Anterior cingulate cortex (tissue), 58 donors: Measurements from ENCODE around the gene RENBP.

Experiments used
- DNase-seq, 58 donors: peaks; one replicate each; lab custom pipeline; 2025; lab: John Stamatoyannopoulos, UW

RENBP gene

DNA sequence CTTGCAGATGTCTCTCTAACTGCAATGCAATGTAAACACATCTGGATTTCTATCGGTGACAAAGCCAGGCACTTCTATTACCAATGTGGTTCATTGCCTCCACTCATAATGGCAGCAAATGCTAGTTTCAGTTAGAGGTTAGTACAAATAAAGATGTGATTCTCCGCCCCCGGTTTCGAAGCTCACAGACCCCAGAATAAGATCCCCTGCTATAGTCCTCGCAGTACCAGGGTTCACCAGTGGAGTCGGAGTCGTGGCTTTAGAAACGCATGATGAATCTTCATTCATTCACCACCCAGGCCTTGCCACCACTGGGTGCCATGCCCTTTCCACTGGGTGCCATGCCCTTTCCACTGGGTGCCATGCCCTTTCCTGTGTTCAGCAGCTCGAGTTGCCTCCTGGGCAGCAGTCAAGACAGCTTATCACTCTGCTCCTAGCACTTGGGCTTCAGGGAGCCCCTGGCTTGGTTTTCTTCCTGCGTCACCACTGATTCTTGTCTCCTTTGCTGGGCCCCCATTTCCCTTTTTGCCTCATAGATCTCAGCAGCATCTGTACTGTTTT lies 6.1 kb downstream of the RENBP start:
- no peak for DNase-seq

DNA sequence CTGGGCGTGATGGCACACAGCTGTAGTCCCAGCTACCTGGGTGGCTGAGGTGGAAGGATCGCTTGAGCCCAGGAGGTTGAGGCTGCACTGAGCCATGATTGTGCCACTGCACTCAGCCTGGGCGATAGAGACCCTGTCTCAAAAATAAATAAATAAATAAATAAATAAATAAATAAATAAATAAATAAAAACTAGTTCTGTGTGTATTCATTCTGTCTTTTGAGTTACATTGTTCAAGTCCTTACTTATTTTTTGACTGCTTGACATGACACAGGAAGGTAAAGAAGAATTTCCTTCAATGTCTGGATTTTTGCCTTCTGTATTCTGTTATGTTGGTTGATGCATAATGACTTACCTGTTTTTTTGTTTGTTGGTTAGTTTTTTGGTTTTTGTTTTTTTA lies 7.4 kb downstream of the RENBP start:
- no peak for DNase-seq

- DNase-seq = no peak
Measured at GRCh38 chrX:153935326-153935851, 9.1 kb downstream of the RENBP start.

GRCh38 chrX:153934762-153935325 lies 9.6 kb downstream of the RENBP start, which contains the start of gene NAA10:
TSS of gene NAA10 (minus strand) at chrX:153935037. CDS start at chrX:153934904, 133 bp downstream.
- DNase-seq = peak in 50 of 58 donors; percentile 1 to 78 (median 50)

GRCh38 chrX:153934148-153934761 lies 10.2 kb downstream of the RENBP start:
- no peak for DNase-seq

DNA sequence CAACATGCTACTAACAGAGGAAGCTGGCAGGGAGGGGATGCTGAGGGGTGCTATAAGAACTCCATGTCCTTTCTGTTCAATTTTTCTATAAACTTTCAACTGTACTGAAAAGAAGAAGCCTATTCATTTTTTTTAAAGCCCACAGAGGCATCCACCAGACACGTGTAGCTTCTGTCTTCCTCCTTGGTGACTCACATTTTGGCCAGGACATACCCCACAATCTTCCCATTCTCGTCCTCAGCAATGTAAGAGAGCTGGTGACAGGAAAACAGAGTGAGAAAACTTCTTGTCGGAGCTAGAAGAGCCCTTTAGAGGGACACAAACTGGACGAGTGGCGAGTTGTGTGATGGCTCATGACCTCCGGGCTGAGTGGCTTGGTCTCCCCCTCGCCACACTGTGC lies 10.7 kb downstream of the RENBP start:
- no peak for DNase-seq

DNA sequence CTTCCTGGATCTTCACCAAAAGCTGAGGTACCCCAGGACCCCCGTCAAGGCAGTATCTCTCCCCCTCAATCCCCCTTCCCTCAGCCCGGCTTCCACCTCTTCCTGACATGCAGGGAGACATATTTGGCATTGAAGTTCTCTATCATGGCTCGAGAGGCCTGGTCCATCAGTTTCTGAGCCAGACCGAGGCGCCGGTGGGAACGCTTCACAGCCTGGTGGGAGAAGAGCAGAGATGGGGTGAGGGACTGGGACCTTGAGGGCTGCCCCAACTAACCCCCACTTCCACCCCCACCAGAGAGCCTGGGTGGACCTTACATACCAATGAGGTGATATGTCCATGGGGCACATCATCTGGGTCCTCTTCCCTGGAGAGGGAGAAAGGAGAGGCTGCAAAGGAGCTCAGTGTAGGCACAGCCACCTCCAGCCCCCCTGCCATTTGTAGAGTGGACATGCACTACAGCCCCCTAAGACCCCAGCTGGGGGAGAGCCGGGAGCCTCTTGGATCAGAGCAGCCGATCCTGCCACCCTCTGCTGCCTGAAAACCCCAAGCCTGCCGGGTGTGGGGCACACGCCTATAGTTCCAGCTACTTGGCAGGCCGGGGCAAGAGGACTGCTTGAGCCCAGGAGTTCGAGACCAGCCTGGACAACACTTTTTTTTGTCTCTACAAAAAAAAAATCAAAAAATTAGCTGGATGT lies 12.1 kb downstream of the RENBP start:
- DNase-seq = no peak

DNA sequence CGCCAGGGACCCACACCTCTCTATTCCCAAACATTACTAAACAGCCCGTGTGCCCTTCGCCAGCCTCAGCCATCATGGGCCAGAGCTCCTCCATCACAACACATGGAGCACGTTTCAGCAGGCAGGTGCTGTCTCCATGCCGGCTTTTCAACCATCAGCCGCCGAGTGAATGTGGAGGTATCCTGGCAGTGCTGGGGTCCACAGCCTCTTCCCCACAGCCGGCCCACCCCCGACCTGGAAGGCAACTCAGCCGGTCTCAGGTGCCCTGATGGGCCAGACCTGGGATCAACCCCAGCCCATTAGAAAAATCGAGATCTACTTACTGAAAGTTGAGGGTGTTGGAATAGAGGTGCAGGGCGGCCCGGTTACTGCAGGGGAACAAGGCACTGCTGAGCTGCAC lies 12.7 kb downstream of the RENBP start:
- DNase-seq = no peak

GRCh38 chrX:153931151-153931550 lies 13.3 kb downstream of the RENBP start:
- no peak for DNase-seq

- DNase-seq = no peak
Measured at GRCh38 chrX:153930011-153930910, 14.2 kb downstream of the RENBP start.

GRCh38 chrX:153929576-153929975 lies 14.9 kb downstream of the RENBP start:
- no peak for DNase-seq

GRCh38 chrX:153928846-153929245 lies 15.6 kb downstream of the RENBP start:
- DNase-seq = no peak

DNA sequence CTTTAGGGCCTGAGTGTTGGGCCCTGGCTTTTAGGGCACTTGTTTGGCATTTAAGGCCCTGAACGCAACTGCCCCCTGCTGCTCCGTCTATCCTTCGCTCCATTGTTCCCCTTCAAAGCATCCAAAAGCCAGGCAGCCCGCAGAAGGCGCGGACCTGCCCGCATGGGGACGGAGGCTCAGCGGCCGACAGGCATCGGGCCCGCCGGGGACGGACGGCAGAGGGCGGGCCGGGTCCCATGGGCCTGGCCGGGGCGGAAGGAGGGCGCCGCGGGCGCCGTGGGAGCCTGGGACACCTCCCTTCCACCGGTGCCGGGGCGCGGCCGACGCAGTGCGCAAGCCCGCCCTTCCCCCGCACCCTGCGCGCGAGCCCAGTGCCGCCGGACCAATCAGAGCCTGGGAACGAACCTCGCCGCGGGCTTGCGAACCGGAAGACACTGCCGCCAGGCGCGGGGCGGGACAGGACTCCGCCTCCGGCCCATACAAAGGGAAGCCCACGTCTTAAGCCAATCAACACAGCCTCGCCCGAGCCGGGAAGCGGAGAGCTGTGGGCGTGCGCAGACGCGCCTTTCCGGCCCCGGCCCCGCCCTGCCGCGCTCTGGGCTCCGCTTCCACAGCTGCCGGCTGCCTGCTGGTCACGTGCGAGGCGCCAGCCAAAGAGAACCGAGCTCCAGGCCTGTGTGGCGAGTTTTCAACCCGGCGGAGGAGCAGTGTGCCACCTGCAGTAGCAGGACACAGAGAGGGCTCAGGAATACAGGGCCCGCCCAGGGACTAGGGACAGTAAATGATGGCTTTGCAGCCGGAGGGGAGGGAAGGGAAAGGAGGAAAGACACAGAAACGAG lies 16.3 kb downstream of the RENBP start:
- peak; percentile 42 to 97 (median 92) for DNase-seq

DNA sequence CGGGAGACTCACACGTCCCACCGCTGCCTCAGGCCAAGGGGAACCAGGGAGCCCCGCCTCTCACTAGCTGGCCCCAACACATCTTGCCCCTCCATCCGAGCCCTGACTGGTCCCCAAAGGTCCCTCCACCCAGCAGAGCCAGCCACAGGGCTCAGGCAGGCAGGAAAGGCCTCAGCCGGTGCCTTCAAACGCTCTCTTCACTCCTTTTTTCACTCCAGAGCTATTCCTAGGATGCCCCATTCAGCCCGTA lies 16.8 kb downstream of the RENBP start:
- no peak for DNase-seq

GRCh38 chrX:153926858-153927671 lies 17.4 kb downstream of the RENBP start:
- peak in 12 of 58 donors; percentile 2 to 47 (median 15) for DNase-seq

DNA sequence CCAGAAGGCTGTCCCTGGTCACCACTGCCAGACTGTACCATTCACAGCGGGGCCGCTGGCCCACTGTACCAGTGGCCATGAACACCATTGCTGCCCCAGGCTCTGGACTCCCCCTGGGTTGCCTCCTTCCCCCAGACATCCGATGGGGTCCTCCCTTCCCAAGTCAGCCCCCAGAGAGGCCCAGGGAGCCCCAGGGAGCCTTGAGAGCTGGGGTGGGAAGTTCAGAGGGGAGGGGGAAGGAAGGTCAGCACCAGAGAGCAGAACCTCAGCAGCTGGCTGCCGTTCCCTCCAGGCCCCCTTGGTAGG lies 17.9 kb downstream of the RENBP start:
- DNase-seq = peak in 2 of 58 donors; percentile 2 to 22

DNA sequence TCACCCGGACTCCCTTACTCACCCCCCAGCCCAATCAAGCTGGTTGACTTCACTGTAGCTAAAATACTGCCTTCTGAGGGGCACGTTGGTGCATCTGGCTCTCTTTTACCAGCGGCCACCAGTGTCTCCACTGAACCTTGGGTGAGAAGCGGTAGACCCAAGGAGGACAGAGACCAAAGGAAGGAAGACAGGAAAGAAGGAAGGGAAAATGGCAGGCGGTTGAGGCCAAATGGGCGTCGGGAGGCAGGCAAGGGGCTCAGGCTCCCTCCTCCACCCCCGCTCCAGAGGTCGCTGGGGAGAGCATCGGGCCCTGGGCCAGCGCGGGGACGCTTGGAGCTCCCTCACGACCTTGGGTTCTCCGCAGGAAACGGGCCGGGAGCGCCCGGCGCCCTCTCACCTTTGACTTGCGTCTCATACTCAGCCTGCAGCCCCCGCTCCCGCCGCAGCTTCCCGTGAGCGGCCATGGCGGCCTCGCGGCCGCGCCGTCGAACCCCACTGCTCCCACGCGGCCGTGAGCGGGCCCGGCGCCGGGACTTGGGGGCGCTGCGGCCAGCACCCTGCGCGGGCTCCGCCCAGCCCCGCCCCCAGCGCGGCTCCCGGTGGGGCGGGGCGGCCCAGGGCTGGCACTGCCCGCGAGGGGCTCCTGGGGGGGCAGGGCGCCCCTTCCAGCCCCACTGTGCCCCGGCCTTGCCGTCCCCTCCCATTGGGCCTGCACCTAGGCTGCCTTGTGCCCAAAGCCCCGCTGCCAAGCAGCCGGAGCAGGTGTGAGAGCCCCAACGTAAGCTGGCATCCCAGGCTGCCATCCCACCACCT lies 18.5 kb downstream of the RENBP start, which contains the start of gene ARHGAP4:
Gene ARHGAP4, minus strand, starts transcription at position 526 of the 813 bp plus-strand sequence. Its CDS starts 62 bp downstream, at position 464.
- DNase-seq = no peak

DNA sequence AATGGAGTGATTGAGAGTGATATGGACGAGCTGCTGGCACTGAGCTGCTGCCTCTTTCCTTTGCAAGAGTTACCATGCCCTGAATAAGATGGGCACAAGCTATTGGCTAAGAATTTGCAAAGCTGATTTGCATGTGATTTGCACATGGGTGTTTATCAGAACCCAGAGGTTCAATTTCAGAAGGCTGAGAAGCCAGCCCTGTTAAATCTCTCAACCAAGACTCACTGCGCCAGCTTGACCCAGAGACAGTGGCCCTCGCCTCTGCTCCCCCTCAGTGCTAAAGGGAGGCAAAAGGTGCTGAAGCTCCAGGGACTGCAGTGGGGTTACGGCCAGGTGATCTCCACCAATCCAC lies 19.1 kb downstream of the RENBP start:
- DNase-seq = no peak
